GM12892 (cell line): ENCODE results near the gene IDH1.

Experiments used
- POLR2A ChIP-seq: IDR thresholded peaks from 2 replicates; pipeline ENCODE4 v1.6.1; 2011; ENCODE audit warnings: low read depth, low read length, control low read depth
- POLR2AphosphoS5 ChIP-seq: IDR thresholded peaks from 2 replicates; pipeline ENCODE4 v1.6.1; 2011; ENCODE audit warnings: low read depth, low read length, control low read depth

GRCh38 chr2:208248601-208249000, 6.3 kb downstream of the IDH1 start:
- TF ChIP-seq POLR2A (no peak), POLR2AphosphoS5 (no peak)
